CD4-positive, alpha-beta T cell treated with Interleukin-6 at 100 ng/mL for 8 hours (primary cell): ENCODE data around the gene B2M.
"Not testable (repeated sequence)": the region's sequence is repeated elsewhere in the genome, so short reads cannot be mapped to it uniquely, and the experiment has no call there.

Experiments used
- DNase-seq: peaks from one replicate; pipeline ENCODE4 v3.0.0-alpha.2; 2020; ENCODE audit warnings: mixed read lengths, low spot score

The B2M gene

GRCh38 chr15:44726136-44726535, 14.8 kb downstream of the B2M start:
- DNase-seq = peak; percentile 40

GRCh38 chr15:44726568-44727484, 15.5 kb downstream of the B2M start:
- DNase-seq = peak; percentile 91

- no peak for DNase-seq
These were observed 16.3 kb downstream of the B2M start for GRCh38 chr15:44727485-44728231.

- DNase-seq = not testable (repeated sequence)
These were observed 16.9 kb downstream of the B2M start for GRCh38 chr15:44728232-44728575.

GRCh38 chr15:44728576-44729407, 17.5 kb downstream of the B2M start:
- peak; percentile 97 for DNase-seq

- DNase-seq = peak; percentile 36
These were observed 18.3 kb downstream of the B2M start for GRCh38 chr15:44729408-44730127.

- DNase-seq = no peak
These were observed 23.6 kb downstream of the B2M start for GRCh38 chr15:44734839-44735481.

GRCh38 chr15:44735482-44736180, 24.3 kb downstream of the B2M start:
- no peak for DNase-seq

- no peak for DNase-seq
These were observed 25.0 kb downstream of the B2M start, which contains the start of gene TRIM69 for GRCh38 chr15:44736181-44736765. Gene TRIM69 (plus strand): TSS chr15:44736528. CDS start chr15:44736705, 177 bp downstream.

- peak; percentile 50 for DNase-seq
These were observed 27.1 kb downstream of the B2M start for GRCh38 chr15:44738340-44738984.

GRCh38 chr15:44739222-44739847, 28.0 kb downstream of the B2M start:
- not testable (repeated sequence) for DNase-seq

GRCh38 chr15:44743454-44743853, 32.1 kb downstream of the B2M start:
- not testable (repeated sequence) for DNase-seq

- DNase-seq = no peak
These were observed 42.0 kb downstream of the B2M start for GRCh38 chr15:44753345-44753744.

- no peak for DNase-seq
These were observed 51.9 kb downstream of the B2M start for GRCh38 chr15:44763187-44763586.

- no peak for DNase-seq
These were observed 52.5 kb downstream of the B2M start for GRCh38 chr15:44763848-44764247.

GRCh38 chr15:44765036-44765435, 53.7 kb downstream of the B2M start:
- no peak for DNase-seq
